Activated CD8-positive, alpha-beta T cell treated with anti-CD3 and anti-CD28 coated beads for 36 hours (primary cell): ENCODE measurements around the gene IQCE. TPM values are rescaled to one million over a fixed set of nuclear protein-coding genes. Genes with fewer than 3 reads are reported as not detected.

Source experiments
- ATAC-seq: fragments of 200-7000 bp; cut with Tn5 transposase; one replicate; pipeline ENCODE4 v1.10.0; 2021; ENCODE audit warnings: mild to moderate bottlenecking, moderate library complexity
- CTCF ChIA-PET: fragments of 350-600 bp; sonication (Branson Sonifier 250); formaldehyde crosslinking; loops from one replicate; lab custom pipeline; 2021; ENCODE audit warnings: antibody characterized with exemption; lab: Charles Lee
- POLR2A ChIA-PET: fragments of 350-600 bp; sonication (Branson Sonifier 250); formaldehyde crosslinking; loops from one replicate; lab custom pipeline; 2021; ENCODE audit warnings: antibody characterized with exemption; lab: Charles Lee
- DNase-seq: peaks from one replicate; pipeline ENCODE4 v3.0.0-alpha.2; 2020
- H3K27ac Mint-ChIP-seq: one replicate; pipeline ENCODE4 v1.8.0; 2021; ENCODE audit warnings: mild to moderate bottlenecking, mixed read lengths
- H3K27me3 Mint-ChIP-seq: one replicate; pipeline ENCODE4 v1.8.0; 2021; ENCODE audit warnings: mixed read lengths
- H3K36me3 Mint-ChIP-seq: one replicate; pipeline ENCODE4 v1.8.0; 2021; ENCODE audit warnings: low read depth, mixed read lengths
- H3K4me1 Mint-ChIP-seq: one replicate; pipeline ENCODE4 v1.8.0; 2021; ENCODE audit warnings: low read depth, mixed read lengths
- H3K4me3 Mint-ChIP-seq: one replicate; pipeline ENCODE4 v1.8.0; 2021; ENCODE audit warnings: mild to moderate bottlenecking, moderate library complexity, mixed read lengths
- H3K9me3 Mint-ChIP-seq: one replicate; pipeline ENCODE4 v1.8.0; 2021; ENCODE audit warnings: mixed read lengths
- CTCF ChIP-seq: fragments of 200-600 bp; IDR thresholded peaks from one replicate; pipeline ENCODE4 v1.8.0; 2022; ENCODE audit warnings: antibody characterized with exemption, mild to moderate bottlenecking
- intact Hi-C: fragments of 100-400 bp; cut with micrococcal nuclease; formaldehyde crosslinking; loops from one replicate; pipeline ENCODE4 v1.10.0; 2022
- total RNA-seq, 2 experiments: library from RNA; stranded (reverse); gene quantifications; one replicate each; pipeline ENCODE4 v1.2.3, GENCODE V29; 2021

The IQCE gene
- total RNA-seq, 2 experiments from 2014 or later = 4.0 to 4.3 TPM

GRCh38 chr7:2646680-2647571, 88.1 kb downstream of the IQCE start:
- no peak overlapping the region for H3K4me3 Mint-ChIP-seq
- no peak for TF ChIP-seq CTCF
- POLR2A ChIA-PET = interaction anchor here (1.2 kb wide), 1 partner anchor 52 kb away, joined by 4 read pairs; no protein-coding TSS in a partner anchor
- no peaks in the 10 kb centered on the region for H3K9me3 Mint-ChIP-seq
- peaks cover 23% of the 10 kb centered on the region for H3K4me1 Mint-ChIP-seq
- CTCF ChIA-PET = no interaction called here
- no peaks in the 10 kb centered on the region for H3K36me3 Mint-ChIP-seq
- intact Hi-C loops = no loop called here
- ATAC-seq (no peak), DNase-seq (no peak)
- no peaks in the 10 kb centered on the region for H3K27me3 Mint-ChIP-seq
- no peak overlapping the region for H3K27ac Mint-ChIP-seq

- TF ChIP-seq CTCF = no peak
- CTCF ChIA-PET = no interaction called here
- no peaks in the 10 kb centered on the region for H3K36me3 Mint-ChIP-seq
- POLR2A ChIA-PET = interaction anchor here (0.6 kb wide), 1 partner anchor 162 kb away, joined by 3 read pairs; no protein-coding TSS in a partner anchor
- intact Hi-C loops = no loop called here
- no peaks in the 10 kb centered on the region for H3K27me3 Mint-ChIP-seq
- DNase-seq = no peak
- no peak overlapping the region for H3K4me3 Mint-ChIP-seq
- ATAC-seq = no peak
- H3K27ac Mint-ChIP-seq = no peak overlapping the region
- H3K9me3 Mint-ChIP-seq = no peaks in the 10 kb centered on the region
- H3K4me1 Mint-ChIP-seq = peaks cover 23% of the 10 kb centered on the region
These were observed 88.9 kb downstream of the IQCE start for GRCh38 chr7:2647594-2648172.

- DNase-seq = no peak
- CTCF ChIA-PET = interaction anchor here (1.0 kb wide), 1 partner anchor 60 kb away, joined by 3 read pairs; no protein-coding TSS in a partner anchor
- Mint-ChIP-seq H3K4me1 (peaks cover 20% of the 10 kb centered on the region), H3K27me3 (no peaks in the 10 kb centered on the region), H3K27ac (no peak overlapping the region), H3K4me3 (no peak overlapping the region), H3K9me3 (no peaks in the 10 kb centered on the region), H3K36me3 (no peaks in the 10 kb centered on the region)
- intact Hi-C loops = no loop called here
- ATAC-seq = no peak
- POLR2A ChIA-PET = no interaction called here
- no peak for TF ChIP-seq CTCF
These were observed 90.5 kb downstream of the IQCE start for GRCh38 chr7:2649139-2649838.

GRCh38 chr7:2649991-2650390, 91.2 kb downstream of the IQCE start:
- TF ChIP-seq CTCF = no peak
- Mint-ChIP-seq H3K27me3 (no peaks in the 10 kb centered on the region), H3K4me3 (no peak overlapping the region), H3K9me3 (no peaks in the 10 kb centered on the region), H3K27ac (no peak overlapping the region), H3K4me1 (peaks cover 13% of the 10 kb centered on the region), H3K36me3 (no peaks in the 10 kb centered on the region)
- DNase-seq (no peak), ATAC-seq (no peak)
- ChIA-PET CTCF (interaction anchor here (1.0 to 2.1 kb wide), 3 partner anchors 41 to 181 kb away, joined by 3 to 6 read pairs (median 5); no protein-coding TSS in a partner anchor), POLR2A (no interaction called here)
- intact Hi-C loops = no loop called here
